Neuronal stem cell (in vitro differentiated cells): Measurements from ENCODE around the gene PHLDA1.

Source experiments
- DNase-seq: peaks from one replicate; pipeline ENCODE4 v3.0.0-alpha.2; 2013; ENCODE audit warnings: low spot score
- H2AFZ ChIP-seq: one replicate; pipeline ENCODE4 v1.6.1; 2013; ENCODE audit warnings: mild to moderate bottlenecking, low read length, inconsistent platforms
- H2AK5ac ChIP-seq: 2 replicates; pipeline ENCODE4 v1.6.1; 2013; ENCODE audit warnings: low read depth, mild to moderate bottlenecking, inconsistent platforms, low read length, moderate library complexity, mixed read lengths
- H2BK120ac ChIP-seq: 2 replicates; pipeline ENCODE4 v1.6.1; 2013; ENCODE audit warnings: low read depth, mild to moderate bottlenecking, inconsistent platforms, low read length, moderate library complexity, mixed read lengths
- H2BK12ac ChIP-seq: one replicate; pipeline ENCODE4 v1.6.1; 2013; ENCODE audit warnings: low read length, inconsistent platforms
- H2BK15ac ChIP-seq: 2 replicates; pipeline ENCODE4 v1.6.1; 2013; ENCODE audit warnings: mild to moderate bottlenecking, low read length, inconsistent platforms, mixed read lengths
- H2BK5ac ChIP-seq: one replicate; pipeline ENCODE4 v1.6.1; 2013; ENCODE audit warnings: inconsistent platforms, mild to moderate bottlenecking, low read length, moderate library complexity
- H3K14ac ChIP-seq: one replicate; pipeline ENCODE4 v1.6.1; 2013; ENCODE audit warnings: low read length, inconsistent platforms
- H3K18ac ChIP-seq: 2 replicates; pipeline ENCODE4 v1.6.1; 2013; ENCODE audit warnings: low read length, inconsistent platforms
- H3K23ac ChIP-seq: 2 replicates; pipeline ENCODE4 v1.6.1; 2013; ENCODE audit warnings: low read depth, mild to moderate bottlenecking, mixed read lengths, low read length, inconsistent platforms; ENCODE audit not compliant: poor library complexity
- H3K27ac ChIP-seq: replicated peaks from 3 replicates; pipeline ENCODE4 v1.5.1; 2013; ENCODE audit warnings: low read length, inconsistent platforms
- H3K27me3 ChIP-seq, 3 experiments: 2 replicates each; pipeline ENCODE4 v1.6.1; 2013; ENCODE audit warnings: low read length in 3 of 3, mild to moderate bottlenecking in 2 of 3, inconsistent platforms in 1 of 3, low read depth in 1 of 3, mixed read lengths in 1 of 3, moderate library complexity in 1 of 3; ENCODE audit not compliant: control insufficient read depth in 3 of 3, insufficient read depth in 3 of 3
- H3K36me3 ChIP-seq, 2 donors: replicated peaks in 1 of 2; 2 replicates each; pipeline ENCODE4 v1.6.1; 2013; ENCODE audit warnings: low read length in 2 of 2; ENCODE audit not compliant: control insufficient read depth in 2 of 2, insufficient read depth in 2 of 2
- H3K4ac ChIP-seq: 2 replicates; pipeline ENCODE4 v1.6.1; 2013; ENCODE audit warnings: inconsistent platforms, mild to moderate bottlenecking, low read length, moderate library complexity
- H3K4me1 ChIP-seq, 2 donors: 1 replicate in 1 of 2; 2 replicates in 1 of 2; pipeline ENCODE4 v1.6.1; 2013; ENCODE audit warnings: low read length in 2 of 2, low read depth in 1 of 2; ENCODE audit not compliant: control insufficient read depth in 2 of 2, insufficient read depth in 1 of 2
- H3K4me2 ChIP-seq: one replicate; pipeline ENCODE4 v1.6.1; 2013; ENCODE audit warnings: mild to moderate bottlenecking, low read length, inconsistent platforms; ENCODE audit not compliant: insufficient read depth, poor library complexity, severe bottlenecking
- H3K4me3 ChIP-seq, 2 donors: 2 replicates each; pipeline ENCODE4 v1.5.1; 2013; ENCODE audit warnings: low read length in 2 of 2, mild to moderate bottlenecking in 2 of 2, inconsistent platforms in 1 of 2, moderate library complexity in 1 of 2
- H3K79me1 ChIP-seq: one replicate; pipeline ENCODE4 v1.6.1; 2013; ENCODE audit warnings: low read depth, mild to moderate bottlenecking, inconsistent platforms, low read length, moderate library complexity
- H3K9ac ChIP-seq: one replicate; pipeline ENCODE4 v1.6.1; 2013; ENCODE audit warnings: mild to moderate bottlenecking, low read depth, low read length, inconsistent platforms; ENCODE audit not compliant: poor library complexity
- H3K9me3 ChIP-seq, 2 donors: replicated peaks in 1 of 2; 2 replicates each; pipeline versions ENCODE3 to v1.6.1; 2013; ENCODE audit warnings: low read length in 2 of 2, mild to moderate bottlenecking in 2 of 2, inconsistent platforms in 1 of 2, low read depth in 1 of 2, mixed read lengths in 1 of 2, moderate library complexity in 1 of 2; ENCODE audit not compliant: control insufficient read depth in 2 of 2, insufficient read depth in 1 of 2
- H4K8ac ChIP-seq: one replicate; pipeline ENCODE4 v1.6.1; 2013; ENCODE audit warnings: low read depth, mild to moderate bottlenecking, inconsistent platforms, low read length, moderate library complexity
- H4K91ac ChIP-seq: one replicate; pipeline ENCODE4 v1.6.1; 2013; ENCODE audit warnings: low read length, low read depth, mild to moderate bottlenecking, inconsistent platforms; ENCODE audit not compliant: poor library complexity
- WGBS, 2 donors: extraction: QIAGEN DNeasy Blood & Tissue Kit; methylation state at CpG; one replicate each; pipeline ENCODE4 v1.1.7; 2013; ENCODE audit warnings: missing lambda C conversion rate in 2 of 2, mixed read lengths in 1 of 2; ENCODE audit not compliant: insufficient read length in 2 of 2, insufficient replicate concordance in 1 of 2; ENCODE audit errors: extremely low coverage in 2 of 2; 5-methylcytosine and 5-hydroxymethylcytosine counted together

The PHLDA1 gene

DNA sequence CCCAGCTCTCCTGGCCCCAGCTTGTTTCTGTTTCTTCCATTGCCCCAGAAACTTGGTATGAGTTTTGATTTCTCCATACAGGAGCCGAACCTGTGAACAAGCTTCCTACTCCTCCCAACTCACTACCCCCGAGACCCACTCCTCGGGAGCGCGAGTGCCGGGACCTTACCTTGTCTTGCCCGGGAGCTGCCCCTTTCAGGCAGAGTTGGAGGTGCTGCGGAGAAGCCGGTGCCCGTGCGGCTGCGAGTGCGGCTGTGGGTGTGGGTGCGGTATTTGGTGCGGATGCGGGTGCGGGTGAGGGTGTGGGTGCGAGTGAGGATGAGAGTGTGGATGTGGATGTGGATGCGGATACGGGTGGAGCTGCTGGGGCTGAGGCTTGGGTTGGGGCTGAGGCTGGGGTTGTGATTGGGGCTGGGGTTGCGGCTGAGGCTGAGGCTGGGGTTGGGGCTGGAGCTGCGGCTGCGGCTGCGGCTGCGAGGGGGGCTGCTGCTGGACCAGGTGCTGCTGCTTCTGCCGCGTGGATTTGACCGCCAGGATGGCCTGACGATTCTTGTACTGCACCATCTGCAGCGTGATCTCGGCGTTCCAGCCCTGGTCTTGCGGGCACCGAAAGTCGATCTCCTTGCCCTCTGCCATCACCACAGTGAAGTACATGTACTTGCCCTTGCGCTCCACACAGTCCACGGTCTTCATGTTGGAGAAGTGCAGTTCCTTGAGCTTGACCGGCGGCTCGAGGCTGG lies 1.1 kb downstream of the PHLDA1 start:
- WGBS, 2 donors, result no CpG with 5 or more reads among the region's 40 CpGs
- H3K27me3 ChIP-seq, result peaks cover 0 to 17% (median 3%) of the 10 kb centered on the region in 3 experiments
- no peak overlapping the region for H3K27ac ChIP-seq
- peak overlapping the region; percentile 99 for H3K4me2 ChIP-seq
- H2AK5ac ChIP-seq, result peak overlapping the region; percentile 3
- H3K79me1 ChIP-seq, result peaks cover 1% of the 10 kb centered on the region
- H3K18ac ChIP-seq, result peak overlapping the region; percentile 88
- H3K4ac ChIP-seq, result no peak overlapping the region
- no peaks in the 10 kb centered on the region for H3K9me3 ChIP-seq
- no peak overlapping the region for H2BK5ac ChIP-seq
- DNase-seq, result no peak
- peaks cover 0 to 30% of the 10 kb centered on the region in 2 donors for H3K36me3 ChIP-seq
- H2BK12ac ChIP-seq, result peak overlapping the region; percentile 42
- H3K14ac ChIP-seq, result no peak overlapping the region
- no peak overlapping the region for H2BK120ac ChIP-seq
- H2BK15ac ChIP-seq, result peak overlapping the region; percentile 30
- peak overlapping the region; percentile 92 to 94 for H3K4me3 ChIP-seq
- no peak overlapping the region for H4K8ac ChIP-seq
- H3K4me1 ChIP-seq, result peaks cover 8 to 21% of the 10 kb centered on the region in 2 donors
- no peak overlapping the region for H4K91ac ChIP-seq
- peak overlapping the region; percentile 94 for H3K9ac ChIP-seq
- peak overlapping the region; percentile 91 for H2AFZ ChIP-seq
- peak overlapping the region; percentile 76 for H3K23ac ChIP-seq

DNA sequence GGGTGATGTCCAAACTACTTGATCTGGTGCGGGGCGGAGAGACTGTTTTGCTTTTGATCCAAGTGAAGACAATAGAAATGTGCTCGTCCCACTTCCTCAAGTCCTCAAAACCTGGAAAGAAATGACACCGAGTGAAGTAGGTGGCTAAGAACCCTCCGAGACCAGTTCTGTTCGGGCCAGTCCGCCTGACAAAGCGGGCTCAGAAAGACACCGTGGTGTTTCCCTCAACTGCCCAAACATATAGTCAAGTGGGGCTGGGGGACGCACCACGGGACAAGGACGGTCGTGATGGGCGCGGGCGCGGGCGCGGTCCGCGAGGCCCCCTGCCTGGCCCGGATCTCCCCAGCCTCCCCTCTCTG lies 1.6 kb downstream of the PHLDA1 start:
- H2BK15ac ChIP-seq, result no peak overlapping the region
- H3K27ac ChIP-seq, result no peak overlapping the region
- H3K27me3 ChIP-seq, result peaks cover 0 to 17% (median 3%) of the 10 kb centered on the region in 3 experiments
- H4K8ac ChIP-seq, result no peak overlapping the region
- no peak overlapping the region for H3K4ac ChIP-seq
- no peak overlapping the region for H2BK5ac ChIP-seq
- peak overlapping the region; percentile 92 to 94 for H3K4me3 ChIP-seq
- H3K79me1 ChIP-seq, result peaks cover 1% of the 10 kb centered on the region
- peak overlapping the region; percentile 91 for H2AFZ ChIP-seq
- no peaks in the 10 kb centered on the region for H3K9me3 ChIP-seq
- peaks cover 0 to 30% of the 10 kb centered on the region in 2 donors for H3K36me3 ChIP-seq
- H3K4me2 ChIP-seq, result peak overlapping the region; percentile 99
- H3K4me1 ChIP-seq, result peaks cover 8 to 23% of the 10 kb centered on the region in 2 donors
- H2BK12ac ChIP-seq, result no peak overlapping the region
- peak overlapping the region; percentile 85 for H3K18ac ChIP-seq
- H2BK120ac ChIP-seq, result no peak overlapping the region
- H2AK5ac ChIP-seq, result peak overlapping the region; percentile 3
- DNase-seq, result no peak
- H3K23ac ChIP-seq, result no peak overlapping the region
- no CpG with 5 or more reads among the region's 22 CpGs for WGBS, 2 donors
- H4K91ac ChIP-seq, result no peak overlapping the region
- H3K9ac ChIP-seq, result peak overlapping the region; percentile 94
- no peak overlapping the region for H3K14ac ChIP-seq

DNA sequence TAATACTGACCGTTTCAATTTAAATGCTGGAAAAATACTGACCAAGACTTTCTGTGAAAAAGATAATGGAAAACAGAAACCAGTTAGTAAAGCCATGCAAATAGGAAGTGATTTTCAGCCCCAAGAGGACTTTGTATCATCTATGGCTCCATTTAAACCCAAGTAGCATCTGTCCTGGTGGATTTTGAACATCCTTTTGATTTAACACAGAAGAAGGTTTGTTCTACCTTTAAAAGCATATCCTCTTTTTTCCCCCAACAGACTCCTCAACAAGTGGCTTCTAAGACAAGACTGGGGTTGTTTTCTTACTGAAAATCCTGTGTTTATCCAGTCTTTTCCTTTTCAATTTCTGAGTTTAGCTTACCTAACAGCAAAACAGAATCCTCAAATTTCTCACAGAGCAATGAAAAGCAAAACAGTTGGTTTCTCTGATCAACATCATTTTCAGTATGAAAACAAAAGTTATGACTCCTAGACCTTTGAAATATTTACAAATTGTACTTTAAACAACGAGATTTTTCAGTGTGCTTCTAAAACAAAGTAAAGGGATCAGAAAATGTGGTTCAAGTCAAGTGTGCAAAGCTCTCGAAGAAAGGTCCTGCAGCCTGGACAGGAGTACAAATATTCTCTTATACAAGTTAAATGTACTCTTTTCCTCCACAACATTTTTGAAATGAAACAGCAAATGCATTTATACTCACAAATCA lies 2.9 kb downstream of the PHLDA1 start:
- Histone ChIP-seq H2BK120ac (no peak overlapping the region), H3K23ac (no peak overlapping the region), H3K27ac (no peak overlapping the region), H3K4me3 (peak overlapping the region in 1 of 2 donors; percentile 94), H3K9me3 (no peaks in the 10 kb centered on the region), H4K8ac (no peak overlapping the region), H3K27me3 (peaks cover 0 to 17% (median 3%) of the 10 kb centered on the region in 3 experiments), H2BK15ac (no peak overlapping the region), H2BK12ac (no peak overlapping the region), H2BK5ac (no peak overlapping the region), H3K14ac (no peak overlapping the region), H2AK5ac (no peak overlapping the region), H3K4ac (no peak overlapping the region), H4K91ac (no peak overlapping the region), H3K4me1 (peaks cover 8 to 24% of the 10 kb centered on the region in 2 donors), H3K4me2 (no peak overlapping the region), H3K79me1 (peaks cover 1% of the 10 kb centered on the region), H3K36me3 (peaks cover 0 to 30% of the 10 kb centered on the region in 2 donors), H3K18ac (no peak overlapping the region), H3K9ac (no peak overlapping the region), H2AFZ (no peak overlapping the region)
- no peak for DNase-seq
- no CpG with 5 or more reads among the region's 3 CpGs for WGBS, 2 donors

DNA sequence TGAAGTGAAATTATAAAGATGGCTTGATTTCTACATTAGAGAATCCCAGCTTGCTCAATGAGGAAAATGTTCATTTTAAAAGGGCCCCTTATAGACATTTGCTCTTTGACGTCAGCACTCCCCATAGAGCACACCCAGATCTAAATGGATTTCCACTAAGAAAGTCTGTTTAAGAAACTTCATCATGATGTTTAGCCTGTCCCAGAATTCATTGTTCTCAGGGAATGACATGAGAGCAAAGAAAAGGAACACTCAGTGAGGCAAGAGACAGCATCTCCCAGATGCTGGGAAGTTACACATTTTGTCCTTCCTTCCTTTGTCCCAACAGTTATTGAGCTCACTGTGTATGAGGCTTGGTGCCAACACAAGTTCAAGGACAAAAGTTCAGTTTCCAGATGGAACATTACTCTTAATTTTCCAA lies 4.9 kb downstream of the PHLDA1 start:
- no peak overlapping the region for H2AFZ ChIP-seq
- H3K4ac ChIP-seq, result no peak overlapping the region
- peaks cover 1% of the 10 kb centered on the region for H3K79me1 ChIP-seq
- H3K4me3 ChIP-seq, result no peak overlapping the region
- no peak overlapping the region for H4K8ac ChIP-seq
- no peak overlapping the region for H3K27ac ChIP-seq
- H3K9ac ChIP-seq, result no peak overlapping the region
- no peak overlapping the region for H3K14ac ChIP-seq
- no peak overlapping the region for H2BK120ac ChIP-seq
- no peak overlapping the region for H3K23ac ChIP-seq
- H2BK12ac ChIP-seq, result no peak overlapping the region
- no peak overlapping the region for H2AK5ac ChIP-seq
- H3K18ac ChIP-seq, result no peak overlapping the region
- no peak overlapping the region for H2BK15ac ChIP-seq
- DNase-seq, result no peak
- H4K91ac ChIP-seq, result no peak overlapping the region
- H3K27me3 ChIP-seq, result peaks cover 0 to 17% (median 3%) of the 10 kb centered on the region in 3 experiments
- no peaks in the 10 kb centered on the region for H3K9me3 ChIP-seq
- peaks cover 8 to 24% of the 10 kb centered on the region in 2 donors for H3K4me1 ChIP-seq
- no peak overlapping the region for H2BK5ac ChIP-seq
- H3K36me3 ChIP-seq, result peaks cover 0 to 30% of the 10 kb centered on the region in 2 donors
- no peak overlapping the region for H3K4me2 ChIP-seq
- no CpG with 5 or more reads among the region's 1 CpG for WGBS, 2 donors
